Mesendoderm (in vitro differentiated cells): Measurements from ENCODE around the gene BTNL3.
A peak's percentile ranks its signal among the peaks of the same experiment; 100 is the strongest.

Experiments used
- DNase-seq: peaks from one replicate; pipeline ENCODE4 v3.0.0; 2013
- H2AK5ac ChIP-seq: 2 replicates; pipeline ENCODE4 v1.6.1; 2013; ENCODE audit warnings: low read length, inconsistent platforms
- H2BK120ac ChIP-seq: 2 replicates; pipeline ENCODE4 v1.6.1; 2013; ENCODE audit warnings: low read depth, mild to moderate bottlenecking, low read length, moderate library complexity, mixed read lengths
- H2BK15ac ChIP-seq: replicated peaks from 2 replicates; pipeline ENCODE4 v1.6.1; 2013; ENCODE audit warnings: low read depth, mild to moderate bottlenecking, moderate library complexity
- H2BK5ac ChIP-seq: 2 replicates; pipeline ENCODE4 v1.6.1; 2013; ENCODE audit warnings: low read length, inconsistent platforms
- H3K18ac ChIP-seq: 2 replicates; pipeline ENCODE4 v1.6.1; 2013; ENCODE audit warnings: mild to moderate bottlenecking, low read length, mixed read lengths
- H3K23ac ChIP-seq: one replicate; pipeline ENCODE4 v1.6.1; 2013; ENCODE audit warnings: low read length
- H3K27ac ChIP-seq: 2 replicates; pipeline ENCODE4 v1.5.1; 2013; ENCODE audit warnings: low read depth, mild to moderate bottlenecking, inconsistent platforms, low read length, moderate library complexity
- H3K27me3 ChIP-seq: 2 replicates; pipeline ENCODE4 v1.6.1; 2013; ENCODE audit warnings: low read length, control low read depth, mild to moderate bottlenecking, inconsistent platforms; ENCODE audit not compliant: insufficient read depth, poor library complexity
- H3K36me3 ChIP-seq: 2 replicates; pipeline ENCODE4 v1.6.1; 2013; ENCODE audit warnings: low read length, inconsistent platforms; ENCODE audit not compliant: control insufficient read depth, insufficient read depth
- H3K4ac ChIP-seq: one replicate; pipeline ENCODE4 v1.6.1; 2013; ENCODE audit warnings: low read depth, mild to moderate bottlenecking, low read length, moderate library complexity
- H3K4me1 ChIP-seq: 2 replicates; pipeline ENCODE4 v1.6.1; 2013; ENCODE audit warnings: low read depth, low read length, inconsistent platforms; ENCODE audit not compliant: control insufficient read depth
- H3K4me2 ChIP-seq: 2 replicates; pipeline ENCODE4 v1.6.1; 2013; ENCODE audit warnings: low read length
- H3K4me3 ChIP-seq: 2 replicates; pipeline ENCODE4 v1.5.1; 2013; ENCODE audit warnings: mild to moderate bottlenecking, low read length
- H3K56ac ChIP-seq: one replicate; pipeline ENCODE4 v1.6.1; 2013; ENCODE audit warnings: low read length
- H3K79me1 ChIP-seq: 2 replicates; pipeline ENCODE4 v1.6.1; 2013; ENCODE audit warnings: low read length, inconsistent platforms
- H3K79me2 ChIP-seq: 2 replicates; pipeline ENCODE4 v1.6.1; 2013; ENCODE audit warnings: mild to moderate bottlenecking, low read length; ENCODE audit not compliant: control insufficient read depth, insufficient read depth
- H3K9ac ChIP-seq: 2 replicates; pipeline ENCODE4 v1.6.1; 2013; ENCODE audit warnings: low read length, inconsistent platforms
- H4K5ac ChIP-seq: one replicate; pipeline ENCODE4 v1.6.1; 2013; ENCODE audit warnings: low read length
- H4K8ac ChIP-seq: one replicate; pipeline ENCODE4 v1.6.1; 2013; ENCODE audit warnings: low read depth, mild to moderate bottlenecking, control low read depth, low read length, moderate library complexity
- WGBS: extraction: QIAGEN DNeasy Blood & Tissue Kit; methylation state at CpG from one replicate; pipeline ENCODE4 v1.1.7; 2013; ENCODE audit warnings: low lambda C conversion rate, missing lambda C conversion rate; ENCODE audit not compliant: insufficient coverage; ENCODE audit errors: extremely low coverage; 5-methylcytosine and 5-hydroxymethylcytosine counted together

Gene BTNL3

DNA sequence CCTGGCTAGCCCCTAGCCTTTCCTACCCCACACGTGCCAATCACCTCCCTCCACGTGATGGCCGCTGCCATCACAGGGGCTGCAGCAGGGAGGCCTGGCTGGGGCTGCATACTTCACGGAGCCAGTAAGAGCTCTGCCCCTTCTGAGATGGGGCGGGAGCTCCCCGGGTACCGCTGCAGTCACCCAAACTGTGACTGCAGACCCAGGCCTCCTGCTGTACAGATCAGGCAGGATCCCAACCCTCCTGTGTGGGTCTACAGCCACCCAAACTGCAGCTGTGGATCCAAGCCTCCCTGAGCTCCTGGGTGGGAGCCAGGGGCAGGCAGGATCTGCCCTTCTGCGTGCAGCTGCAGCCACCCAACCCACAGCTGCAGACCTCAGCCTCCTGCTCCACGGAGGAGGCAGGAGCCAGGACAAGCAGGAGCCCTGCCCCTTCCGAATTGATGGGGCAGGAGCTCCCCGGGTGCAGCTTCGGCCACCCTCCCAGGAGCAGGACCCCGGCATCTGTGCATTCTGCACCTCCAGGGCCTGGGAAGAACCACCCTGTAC is 48.2 kb downstream of the BTNL3 start:
- Histone ChIP-seq H2AK5ac (no peak overlapping the region), H3K9ac (no peak overlapping the region), H3K27me3 (no peaks in the 10 kb centered on the region), H3K79me2 (no peaks in the 10 kb centered on the region), H3K4ac (no peak overlapping the region), H3K56ac (no peak overlapping the region), H3K23ac (no peak overlapping the region), H2BK120ac (no peak overlapping the region), H2BK5ac (no peak overlapping the region), H3K4me1 (no peaks in the 10 kb centered on the region), H4K5ac (no peak overlapping the region), H3K79me1 (no peaks in the 10 kb centered on the region), H2BK15ac (no peak overlapping the region), H3K4me3 (no peak overlapping the region), H3K36me3 (no peaks in the 10 kb centered on the region), H3K18ac (no peak overlapping the region), H3K4me2 (no peak overlapping the region), H4K8ac (no peak overlapping the region), H3K27ac (no peak overlapping the region)
- DNase-seq, result no peak
- no CpG with 5 or more reads among the region's 13 CpGs for WGBS

GRCh38 chr5:181037365-181037861 is 48.8 kb downstream of the BTNL3 start:
- peak; percentile 74 for DNase-seq
- no peak overlapping the region for H3K56ac ChIP-seq
- no peak overlapping the region for H2BK5ac ChIP-seq
- no peak overlapping the region for H3K4ac ChIP-seq
- H4K8ac ChIP-seq, result no peak overlapping the region
- H3K27ac ChIP-seq, result no peak overlapping the region
- H3K4me3 ChIP-seq, result no peak overlapping the region
- no peak overlapping the region for H2BK120ac ChIP-seq
- H3K36me3 ChIP-seq, result no peaks in the 10 kb centered on the region
- no peaks in the 10 kb centered on the region for H3K27me3 ChIP-seq
- H3K18ac ChIP-seq, result no peak overlapping the region
- H2BK15ac ChIP-seq, result no peak overlapping the region
- H2AK5ac ChIP-seq, result no peak overlapping the region
- no peak overlapping the region for H3K9ac ChIP-seq
- no peak overlapping the region for H4K5ac ChIP-seq
- H3K4me2 ChIP-seq, result no peak overlapping the region
- no peak overlapping the region for H3K23ac ChIP-seq
- no CpG with 5 or more reads among the region's 4 CpGs for WGBS
- no peaks in the 10 kb centered on the region for H3K79me1 ChIP-seq
- no peaks in the 10 kb centered on the region for H3K4me1 ChIP-seq
- no peaks in the 10 kb centered on the region for H3K79me2 ChIP-seq

DNA sequence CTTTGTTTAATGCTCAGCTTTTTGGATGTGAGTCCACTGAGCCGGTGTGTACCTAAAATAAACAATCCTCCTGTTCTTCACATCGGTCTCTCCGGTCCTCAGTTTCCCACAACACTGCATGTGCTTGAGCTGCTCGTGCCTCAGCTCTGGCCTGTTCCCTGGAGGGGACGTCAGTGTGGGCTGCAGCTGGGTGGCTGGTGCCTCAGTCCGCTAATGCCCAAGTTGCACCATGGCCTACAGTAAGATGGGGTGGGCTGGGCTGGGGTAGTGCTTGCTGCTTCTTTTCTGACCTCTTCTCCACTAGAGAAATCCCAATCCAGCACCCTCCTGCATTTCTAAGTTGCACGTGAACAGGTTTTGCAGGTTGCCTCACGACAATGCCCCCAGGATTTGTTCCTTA is 50.8 kb downstream of the BTNL3 start:
- H2BK5ac ChIP-seq, result no peak overlapping the region
- no peaks in the 10 kb centered on the region for H3K36me3 ChIP-seq
- no peak overlapping the region for H4K5ac ChIP-seq
- no peak overlapping the region for H3K18ac ChIP-seq
- no peak overlapping the region for H2BK120ac ChIP-seq
- no peak overlapping the region for H3K56ac ChIP-seq
- H3K4me1 ChIP-seq, result no peaks in the 10 kb centered on the region
- no peak overlapping the region for H3K4ac ChIP-seq
- H3K4me2 ChIP-seq, result no peak overlapping the region
- no peaks in the 10 kb centered on the region for H3K27me3 ChIP-seq
- DNase-seq, result no peak
- H3K27ac ChIP-seq, result no peak overlapping the region
- no peak overlapping the region for H3K9ac ChIP-seq
- WGBS, result no CpG with 5 or more reads among the region's 8 CpGs
- no peaks in the 10 kb centered on the region for H3K79me2 ChIP-seq
- no peak overlapping the region for H2BK15ac ChIP-seq
- H3K79me1 ChIP-seq, result no peaks in the 10 kb centered on the region
- H3K23ac ChIP-seq, result no peak overlapping the region
- H3K4me3 ChIP-seq, result no peak overlapping the region
- H2AK5ac ChIP-seq, result no peak overlapping the region
- H4K8ac ChIP-seq, result no peak overlapping the region

DNA sequence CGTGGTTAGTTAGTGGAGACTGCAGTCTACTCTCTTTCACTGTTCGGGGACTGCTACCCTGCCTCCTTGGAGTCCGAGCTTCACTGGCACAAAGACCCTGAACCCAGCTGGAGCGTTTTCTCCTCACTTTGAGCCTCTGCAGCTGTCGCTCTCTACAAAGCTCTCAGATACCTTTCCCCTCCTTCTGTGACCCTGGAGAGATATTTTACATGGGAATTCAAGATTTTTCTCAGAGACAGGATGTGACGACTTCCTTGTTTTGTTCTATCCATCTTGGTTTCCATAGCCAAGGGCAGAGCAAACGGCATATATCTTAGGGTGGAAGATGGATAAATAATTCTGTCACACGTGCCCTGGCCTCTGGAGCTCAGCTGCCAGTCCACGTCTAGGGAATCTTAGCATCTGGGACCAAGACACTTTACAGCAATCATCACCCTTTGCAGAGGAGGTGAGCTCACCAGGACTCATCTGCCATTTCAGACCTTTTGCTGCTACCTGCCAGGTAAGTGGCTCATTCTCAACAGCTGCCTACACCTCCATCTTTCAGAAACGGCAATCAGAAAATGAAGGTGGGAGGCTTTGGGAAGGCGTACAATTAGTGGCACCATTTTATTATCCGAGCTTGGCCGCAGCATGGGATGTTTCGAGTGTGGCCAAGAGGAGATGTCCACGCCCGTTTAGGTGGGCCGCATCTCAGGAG is 51.4 kb downstream of the BTNL3 start, which contains the start of gene BTNL9:
Gene BTNL9 (plus strand): TSS at position 336 of the 700 bp plus-strand sequence. CDS start 5,224 bp downstream, outside the sequence.
- Histone ChIP-seq H2AK5ac (no peak within 1 kb of the TSS), H3K9ac (no peak within 1 kb of the TSS), H3K18ac (no peak within 1 kb of the TSS), H3K4ac (no peak within 1 kb of the TSS), H3K4me1 (no peaks in the 10 kb centered on the region), H4K5ac (no peak within 1 kb of the TSS), H3K23ac (no peak within 1 kb of the TSS), H2BK15ac (no peak within 1 kb of the TSS), H3K36me3 (no peaks in the 10 kb centered on the region), H3K56ac (no peak within 1 kb of the TSS), H3K4me2 (no peak within 1 kb of the TSS), H2BK120ac (no peak within 1 kb of the TSS), H3K27me3 (no peaks in the 10 kb centered on the region), H3K79me1 (no peaks in the 10 kb centered on the region), H3K79me2 (no peaks in the 10 kb centered on the region), H4K8ac (no peak within 1 kb of the TSS), H3K27ac (no peak within 1 kb of the TSS), H3K4me3 (no peak within 1 kb of the TSS), H2BK5ac (no peak within 1 kb of the TSS)
- WGBS, result no CpG with 5 or more reads among the region's 17 CpGs
- no peak for DNase-seq

DNA sequence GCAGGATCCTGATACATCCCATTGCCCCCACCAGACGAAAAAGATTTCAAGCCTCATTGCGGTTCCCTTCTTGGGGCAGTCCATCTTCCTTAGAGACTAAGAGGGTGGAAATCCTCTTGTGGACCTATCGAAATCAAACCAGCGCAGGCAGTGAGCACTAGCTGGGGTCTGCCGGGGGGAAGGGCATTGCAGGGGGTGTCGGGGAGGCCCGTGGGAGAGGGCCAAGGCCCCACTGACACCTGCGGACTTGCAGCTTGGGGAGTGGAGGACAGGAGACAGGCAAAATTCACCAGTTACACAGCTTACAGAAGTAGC is 51.9 kb downstream of the BTNL3 start:
- no peaks in the 10 kb centered on the region for H3K79me1 ChIP-seq
- no peak overlapping the region for H2BK5ac ChIP-seq
- H3K27me3 ChIP-seq, result no peaks in the 10 kb centered on the region
- H3K18ac ChIP-seq, result no peak overlapping the region
- H3K23ac ChIP-seq, result no peak overlapping the region
- no peak overlapping the region for H3K56ac ChIP-seq
- no peak overlapping the region for H2BK120ac ChIP-seq
- no peak overlapping the region for H2AK5ac ChIP-seq
- DNase-seq, result no peak
- no peak overlapping the region for H3K27ac ChIP-seq
- H3K36me3 ChIP-seq, result no peaks in the 10 kb centered on the region
- no peaks in the 10 kb centered on the region for H3K79me2 ChIP-seq
- H4K5ac ChIP-seq, result no peak overlapping the region
- H3K4me2 ChIP-seq, result no peak overlapping the region
- H3K4me1 ChIP-seq, result no peaks in the 10 kb centered on the region
- no peak overlapping the region for H3K4me3 ChIP-seq
- no peak overlapping the region for H3K9ac ChIP-seq
- H3K4ac ChIP-seq, result no peak overlapping the region
- WGBS, result no CpG with 5 or more reads among the region's 8 CpGs
- H2BK15ac ChIP-seq, result no peak overlapping the region
- H4K8ac ChIP-seq, result no peak overlapping the region

DNA sequence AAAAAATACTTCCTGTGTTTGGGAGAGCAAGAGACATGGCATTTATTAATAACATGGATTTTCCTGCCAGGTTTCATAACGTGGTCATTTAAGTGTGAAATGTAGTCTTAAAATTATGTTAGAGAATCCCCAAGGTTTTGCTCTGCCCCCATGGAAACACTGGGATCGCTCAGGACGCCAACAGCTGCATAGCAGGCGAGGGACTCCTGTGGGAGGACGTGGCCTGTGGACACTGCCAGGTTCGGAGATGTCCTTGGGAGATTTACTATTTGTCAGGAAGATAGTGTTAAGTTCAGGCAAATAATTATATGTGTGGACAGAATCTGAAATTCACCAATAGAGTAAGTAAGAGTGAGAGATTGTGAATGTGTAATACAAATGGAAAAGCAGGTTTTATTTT is 52.4 kb downstream of the BTNL3 start:
- H3K4me2 ChIP-seq, result no peak overlapping the region
- H3K56ac ChIP-seq, result no peak overlapping the region
- H3K79me1 ChIP-seq, result no peaks in the 10 kb centered on the region
- no peaks in the 10 kb centered on the region for H3K36me3 ChIP-seq
- H3K27me3 ChIP-seq, result no peaks in the 10 kb centered on the region
- no peak overlapping the region for H3K23ac ChIP-seq
- H3K4me3 ChIP-seq, result no peak overlapping the region
- H2BK5ac ChIP-seq, result no peak overlapping the region
- no peak overlapping the region for H3K4ac ChIP-seq
- H3K4me1 ChIP-seq, result no peaks in the 10 kb centered on the region
- H2AK5ac ChIP-seq, result no peak overlapping the region
- H2BK120ac ChIP-seq, result no peak overlapping the region
- no peak overlapping the region for H3K27ac ChIP-seq
- H4K5ac ChIP-seq, result no peak overlapping the region
- DNase-seq, result no peak
- H3K18ac ChIP-seq, result no peak overlapping the region
- H3K9ac ChIP-seq, result no peak overlapping the region
- no CpG with 5 or more reads among the region's 6 CpGs for WGBS
- no peaks in the 10 kb centered on the region for H3K79me2 ChIP-seq
- no peak overlapping the region for H4K8ac ChIP-seq
- no peak overlapping the region for H2BK15ac ChIP-seq
